Frontal cortex (tissue), 4 donors: Measurements from ENCODE around the gene SEMA6C. TPM values are rescaled to one million over a fixed set of nuclear protein-coding genes. Genes with fewer than 3 reads are reported as not detected.

Source experiments
- DNase-seq, 2 donors: peaks; one replicate each; pipeline ENCODE4 v3.0.0; 2012; ENCODE audit warnings: low spot score in 2 of 2
- FAIRE-seq: peaks from 2 replicates; lab custom pipeline; 2012; peaks lifted over from hg19 to GRCh38; lab: Jason Lieb, UNC
- total RNA-seq: library from RNA; depleted of rRNA; stranded (reverse); fragments of >200 nt; gene quantifications from one replicate; pipeline ENCODE4 v1.2.3, GENCODE V29; 2014
- donor health status: control.
- donor health status: control.
- donor health status: control.

The SEMA6C gene
- total RNA-seq, 1 donor from 2014 or later = 16.7 TPM

DNA sequence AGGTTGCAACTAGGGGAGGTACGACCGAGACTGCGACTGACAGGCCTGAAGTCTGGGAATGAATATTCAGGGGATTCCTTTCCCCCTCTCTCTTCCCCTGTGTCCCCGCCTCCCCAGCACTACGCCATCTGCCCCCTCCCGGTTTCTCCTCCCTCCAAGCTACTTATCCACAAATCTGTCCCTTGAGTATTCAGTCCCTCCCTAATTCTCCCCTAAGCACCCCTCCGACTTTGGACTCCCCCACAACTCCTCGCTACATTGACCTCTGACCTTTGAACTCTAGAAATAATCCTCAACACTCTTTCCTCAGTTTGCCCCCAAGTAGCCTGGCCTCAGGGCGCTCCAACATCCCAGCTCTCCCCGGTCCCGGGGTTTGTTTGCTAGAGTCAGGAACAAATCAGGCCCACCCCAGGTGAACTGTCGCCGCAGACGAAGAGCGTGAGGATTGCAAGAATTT, 18.9 kb upstream of the SEMA6C start:
- FAIRE-seq (no peak), DNase-seq (peak; percentile 34 to 60)

DNA sequence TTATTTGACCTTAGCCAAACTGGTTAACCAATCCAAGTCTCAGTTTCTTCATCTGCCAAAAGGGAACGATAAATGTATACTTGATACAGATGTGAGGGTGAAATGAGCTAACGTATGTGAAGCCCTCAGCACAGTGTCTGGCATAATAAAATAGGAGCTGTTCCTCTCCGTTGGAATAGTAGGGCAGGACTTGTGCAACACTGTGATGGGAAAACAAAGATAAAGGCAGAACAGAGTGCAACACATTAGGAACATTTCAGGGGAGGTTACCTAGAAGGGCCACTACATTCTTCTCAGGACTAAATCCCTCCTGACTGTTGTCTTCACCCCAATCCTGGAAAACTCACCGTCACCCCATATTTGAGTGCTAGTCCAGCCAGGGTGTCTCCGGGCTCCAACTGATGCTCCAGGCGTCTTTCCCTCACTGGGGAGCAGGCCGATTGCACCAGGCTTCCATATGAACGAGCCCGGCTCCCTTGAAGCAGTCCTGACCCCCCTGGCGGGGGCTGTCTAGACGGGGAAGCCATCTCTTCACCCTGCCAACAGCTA, 18.4 kb upstream of the SEMA6C start:
- DNase-seq = no peak
- FAIRE-seq = no peak

- DNase-seq (no peak), FAIRE-seq (no peak)
Measured at GRCh38 chr1:151159373-151159772, 12.9 kb upstream of the SEMA6C start.

- no peak for FAIRE-seq
Measured at GRCh38 chr1:151158751-151159251, 12.4 kb upstream of the SEMA6C start.

GRCh38 chr1:151158326-151158725, 11.9 kb upstream of the SEMA6C start:
- no peak for FAIRE-seq
- DNase-seq = no peak

More at GRCh38 chr1:151158751-151159251, 12.4 kb upstream of the SEMA6C start:
- DNase-seq = no peak

DNA sequence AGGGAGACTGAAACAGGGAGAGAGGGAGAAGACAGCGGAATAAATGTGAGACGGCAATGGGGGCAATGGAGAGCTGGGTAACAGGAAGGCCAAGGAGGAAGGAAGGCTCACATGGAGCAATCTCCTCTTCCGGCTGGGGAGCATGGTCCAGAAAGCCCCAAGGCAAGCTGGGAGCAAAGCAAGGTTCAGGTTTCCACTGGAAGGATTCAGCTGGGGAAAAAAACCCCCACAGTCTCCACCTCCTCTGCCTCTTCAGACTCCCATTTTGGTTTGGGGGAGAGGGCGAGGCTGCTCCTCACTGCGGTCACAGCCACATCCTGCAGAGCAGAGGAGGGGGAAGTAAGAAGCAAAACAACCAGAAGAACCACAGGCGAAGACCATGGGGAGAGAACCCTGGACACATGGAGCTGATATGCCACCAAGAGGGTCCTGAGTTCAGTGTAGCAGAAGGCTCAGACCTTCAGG, 10.7 kb upstream of the SEMA6C start:
- FAIRE-seq (no peak), DNase-seq (no peak)

- no peak for DNase-seq
- FAIRE-seq = no peak
Measured at GRCh38 chr1:151156515-151156819, 10.0 kb upstream of the SEMA6C start, which contains the start of gene TNFAIP8L2. TSS of gene TNFAIP8L2 (plus strand) at chr1:151156649. CDS start at chr1:151158698, 2,049 bp downstream.

DNA sequence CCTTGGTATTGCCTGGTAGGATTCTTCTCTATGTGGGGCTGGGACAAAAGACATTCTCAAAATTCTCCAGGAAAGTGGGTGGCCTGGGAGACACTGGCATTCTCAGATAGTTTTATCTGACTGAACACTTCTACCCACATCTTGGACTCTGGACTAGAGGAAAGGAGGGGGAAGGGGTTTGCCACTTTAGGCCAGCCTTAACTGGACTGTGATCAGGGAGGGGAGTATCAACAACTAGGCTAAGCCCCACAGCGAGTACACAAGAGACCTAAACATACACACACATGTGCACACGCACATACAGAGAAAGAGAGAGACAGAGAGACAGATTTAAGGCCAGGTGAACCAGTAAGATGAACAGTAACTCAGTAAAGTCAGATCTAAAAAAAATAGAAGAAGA, 1.2 kb upstream of the SEMA6C start:
- FAIRE-seq (no peak), DNase-seq (no peak)

DNA sequence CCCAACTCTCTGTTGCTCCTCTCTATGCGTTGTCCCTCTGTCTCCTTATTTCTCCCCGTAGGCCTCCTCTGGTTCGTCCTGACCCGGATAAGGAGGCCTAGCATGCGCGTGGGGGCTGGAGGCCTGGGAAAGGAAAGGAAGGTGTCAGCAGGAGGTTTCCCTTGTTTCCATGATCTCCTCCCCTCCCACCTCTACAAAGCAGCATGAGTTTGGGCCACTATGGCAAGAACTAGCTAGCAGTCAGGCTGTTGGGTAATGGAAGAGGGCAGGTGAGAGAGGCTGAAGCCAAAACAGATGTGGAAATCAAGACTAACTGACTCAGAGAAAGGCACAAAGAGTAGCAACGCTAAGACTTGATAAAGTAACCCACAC, 687 bp upstream of the SEMA6C start:
- no peak for FAIRE-seq
- DNase-seq = no peak

DNA sequence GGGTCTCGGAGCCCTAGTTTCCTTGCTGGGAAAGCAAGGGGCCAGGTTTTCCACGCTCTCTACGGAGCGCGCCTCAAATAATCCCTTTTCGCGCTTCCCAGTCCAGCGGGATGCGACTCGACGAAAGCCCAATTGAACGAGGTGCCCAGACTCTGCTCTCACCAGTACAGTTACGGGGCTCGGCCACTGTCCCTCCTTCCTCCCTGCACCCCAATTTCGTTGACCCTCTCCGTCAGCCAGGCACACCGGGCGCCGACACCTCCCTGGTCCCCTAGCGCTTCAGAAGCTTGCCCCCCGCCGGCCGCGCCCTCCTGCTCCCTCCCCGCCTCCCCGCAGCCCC, 389 bp downstream of the SEMA6C start:
- no peak for FAIRE-seq
- DNase-seq = no peak

- FAIRE-seq (no peak), DNase-seq (no peak)
Measured at GRCh38 chr1:151145304-151146071, 943 bp downstream of the SEMA6C start.

- FAIRE-seq (no peak), DNase-seq (no peak)
Measured at GRCh38 chr1:151144474-151145303, 1.7 kb downstream of the SEMA6C start.

DNA sequence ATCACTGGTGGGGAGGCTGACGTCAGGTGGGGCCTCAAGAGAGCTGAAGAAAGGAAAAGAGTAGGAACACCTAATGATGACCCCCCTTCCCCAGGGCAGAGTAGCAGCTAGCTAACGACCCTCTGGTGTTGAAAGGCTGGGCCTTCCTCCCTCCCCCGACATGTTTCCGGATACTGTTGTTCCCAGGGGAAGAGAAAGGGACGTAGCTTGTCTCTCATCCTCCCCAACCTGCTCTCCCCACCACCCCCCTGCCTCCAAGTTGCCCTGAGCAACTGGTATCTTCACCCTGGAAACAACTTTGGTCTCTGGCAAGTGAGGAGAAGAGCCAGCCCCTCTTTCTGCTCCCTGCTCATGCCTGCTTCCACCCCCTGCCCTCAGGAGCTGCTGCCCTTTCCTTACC, 2.4 kb downstream of the SEMA6C start:
- DNase-seq (no peak), FAIRE-seq (no peak)

GRCh38 chr1:151143057-151143435, 3.4 kb downstream of the SEMA6C start:
- no peak for FAIRE-seq
- no peak for DNase-seq

DNA sequence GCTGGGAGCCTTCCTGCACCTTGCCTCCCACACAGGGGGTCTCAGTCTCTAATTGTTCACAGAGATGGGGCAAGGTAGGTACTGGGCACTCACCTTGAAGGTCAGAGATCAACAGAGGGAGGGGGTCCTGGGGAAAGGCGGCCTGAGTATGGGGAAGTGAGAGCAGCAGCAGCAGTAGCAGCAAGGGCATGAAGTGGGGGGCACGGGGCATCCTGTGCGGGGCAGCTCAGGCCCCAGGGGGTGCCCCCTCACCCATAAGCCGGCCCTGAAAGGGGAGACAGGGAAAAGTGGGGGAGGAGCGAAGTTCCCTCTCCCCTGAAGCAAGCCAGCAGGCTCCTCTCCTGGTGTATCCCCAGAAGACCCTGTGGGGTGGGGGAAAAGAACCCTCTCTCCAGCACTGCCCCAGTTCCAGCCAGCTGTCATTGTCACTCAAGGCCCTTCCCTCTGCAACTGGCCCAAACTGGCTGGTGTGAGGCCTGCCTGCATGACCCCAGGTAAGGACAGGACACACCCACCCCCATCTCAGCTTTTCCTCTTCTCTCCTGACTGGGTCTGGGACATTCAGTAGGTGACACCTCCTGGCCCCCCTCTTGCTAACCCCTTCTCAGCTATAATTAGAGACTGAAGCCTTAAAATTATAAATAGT, 3.9 kb downstream of the SEMA6C start:
- FAIRE-seq (no peak), DNase-seq (no peak)

- DNase-seq = no peak
- no peak for FAIRE-seq
Measured at GRCh38 chr1:151137789-151138188, 8.6 kb downstream of the SEMA6C start.

- FAIRE-seq (no peak), DNase-seq (peak in 1 of 2 donors; percentile 4)
Measured at GRCh38 chr1:151135433-151136385, 10.7 kb downstream of the SEMA6C start.

DNA sequence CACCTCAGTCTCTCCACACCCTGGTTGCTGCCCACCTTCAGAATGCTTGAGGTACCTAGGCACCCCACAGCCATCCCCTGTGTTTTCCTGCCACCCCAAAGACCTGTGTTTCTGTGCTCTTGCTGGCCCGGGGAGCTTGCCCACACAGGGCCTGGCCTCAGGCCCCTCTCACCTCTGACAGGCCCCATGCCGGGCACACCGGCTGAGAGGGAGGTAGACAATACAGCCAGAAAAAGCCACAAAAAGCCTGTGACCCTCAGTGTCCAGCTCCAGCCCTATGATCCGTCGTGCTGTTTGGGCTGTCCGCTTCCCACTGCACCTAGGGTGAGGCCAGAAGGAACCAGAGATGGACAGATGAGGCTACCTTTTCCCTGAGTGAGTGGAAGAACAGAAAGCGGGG, 11.4 kb downstream of the SEMA6C start:
- DNase-seq = no peak
- FAIRE-seq = no peak

GRCh38 chr1:151134396-151134795, 12.0 kb downstream of the SEMA6C start:
- DNase-seq (peak in 1 of 2 donors; percentile 20), FAIRE-seq (no peak)
